Measurements from ENCODE around the gene INAFM2. TPM values are rescaled to one million over a fixed set of nuclear protein-coding genes. Genes with fewer than 3 reads are reported as not detected.
A peak's percentile ranks its signal among the peaks of the same experiment; 100 is the strongest.

INAFM2 gene
- total and polyA plus RNA-seq, 10 donors = 7.4 to 29.6 (median 18.7) TPM

GRCh38 chr15:40296561-40297230, 26.8 kb upstream of the INAFM2 start:
- WGBS, 5 donors = 86 to 94% (median 91%) methylated on average over 5 of the region's 5 CpGs
- peaks cover 3 to 100% (median 62%) of the 10 kb centered on the region in 6 donors for H3K36me3 ChIP-seq
- H3K4me3 ChIP-seq = no peak overlapping the region
- H3K27ac ChIP-seq = no peak overlapping the region
- peak; percentile 37 for DNase-seq
- H3K9me3 ChIP-seq = peaks cover 0 to 23% (median 14%) of the 10 kb centered on the region in 8 donors
- peaks cover 0 to 5% (median 0%) of the 10 kb centered on the region in 7 donors for H3K27me3 ChIP-seq (replicated peaks in 1 of 7)
- TF ChIP-seq CTCF (IDR thresholded peaks at IDR 0.05 in 8 of 11, conservative IDR thresholded peaks at IDR 0.05 in 3 of 11) (no peak), POLR2A (IDR thresholded peaks at IDR 0.05) (no peak), POLR2AphosphoS5 (IDR thresholded peaks at IDR 0.05) (no peak)
- peaks cover 0 to 22% (median 7%) of the 10 kb centered on the region in 6 donors for H3K4me1 ChIP-seq
- intact Hi-C loops (cut with DNase I; ENCODE audit: low total_unique reads) = no loop called here

GRCh38 chr15:40297356-40297755, 26.1 kb upstream of the INAFM2 start:
- WGBS, 5 donors = 93 to 97% (median 95%) methylated on average over 9 to 10 of the region's 10 CpGs
- Histone ChIP-seq H3K9me3 (peaks cover 0 to 23% (median 14%) of the 10 kb centered on the region in 8 donors), H3K27me3 (replicated peaks in 1 of 7) (no peaks in the 10 kb centered on the region), H3K4me3 (no peak overlapping the region), H3K27ac (no peak overlapping the region), H3K4me1 (peaks cover 0 to 28% (median 7%) of the 10 kb centered on the region in 6 donors), H3K36me3 (peaks cover 3 to 100% (median 65%) of the 10 kb centered on the region in 6 donors)
- DNase-seq = peak; percentile 29
- TF ChIP-seq POLR2AphosphoS5 (IDR thresholded peaks at IDR 0.05) (no peak), POLR2A (IDR thresholded peaks at IDR 0.05) (no peak)
- intact Hi-C loops (cut with DNase I; ENCODE audit: low total_unique reads) = no loop called here

GRCh38 chr15:40298216-40298935, 25.1 kb upstream of the INAFM2 start:
- DNase-seq = peak; percentile 52

GRCh38 chr15:40300367-40300766, 23.1 kb upstream of the INAFM2 start:
- H3K27ac ChIP-seq = no peak overlapping the region
- no peak for TF ChIP-seq POLR2A (IDR thresholded peaks at IDR 0.05)
- TF ChIP-seq CTCF (IDR thresholded peaks at IDR 0.05 in 8 of 11, conservative IDR thresholded peaks at IDR 0.05 in 3 of 11) = no peak
- intact Hi-C loops (cut with DNase I; ENCODE audit: low total_unique reads) = no loop called here

More at GRCh38 chr15:40298216-40298935, 25.1 kb upstream of the INAFM2 start:
- Histone ChIP-seq H3K27me3 (replicated peaks in 1 of 7) (no peaks in the 10 kb centered on the region), H3K4me3 (no peak overlapping the region), H3K4me1 (peaks cover 0 to 28% (median 7%) of the 10 kb centered on the region in 6 donors), H3K9me3 (peaks cover 0 to 23% (median 14%) of the 10 kb centered on the region in 8 donors), H3K36me3 (peaks cover 3 to 100% (median 70%) of the 10 kb centered on the region in 6 donors), H3K27ac (no peak overlapping the region)
- TF ChIP-seq CTCF (IDR thresholded peaks at IDR 0.05 in 8 of 11, conservative IDR thresholded peaks at IDR 0.05 in 3 of 11) = no peak
- no peak for TF ChIP-seq POLR2A (IDR thresholded peaks at IDR 0.05)
- TF ChIP-seq POLR2AphosphoS5 (IDR thresholded peaks at IDR 0.05) = no peak
- 91 to 94% (median 92%) methylated on average over 12 to 17 of the region's 17 CpGs for WGBS, 5 donors
- intact Hi-C loops (cut with DNase I; ENCODE audit: low total_unique reads) = no loop called here

More at GRCh38 chr15:40300367-40300766, 23.1 kb upstream of the INAFM2 start:
- H3K27me3 ChIP-seq (replicated peaks in 1 of 7) = no peaks in the 10 kb centered on the region
- WGBS, 5 donors = 94 to 98% (median 97%) methylated on average over 2 of the region's 2 CpGs
- no peak for DNase-seq
- peaks cover 0 to 43% (median 10%) of the 10 kb centered on the region in 6 donors for H3K4me1 ChIP-seq
- H3K9me3 ChIP-seq = peaks cover 0 to 23% (median 14%) of the 10 kb centered on the region in 8 donors
- no peak overlapping the region for H3K4me3 ChIP-seq
- peaks cover 3 to 93% (median 58%) of the 10 kb centered on the region in 6 donors for H3K36me3 ChIP-seq
